Mucosa of stomach (tissue), 1 donor: Measurements from ENCODE around the gene SH3PXD2B.

ENCODE experiments used
- H3K27me3 ChIP-seq: one replicate; pipeline ENCODE4 v1.7.0; 2013; ENCODE audit warnings: mild to moderate bottlenecking, low read length; ENCODE audit not compliant: control insufficient read depth, insufficient read depth
- H3K36me3 ChIP-seq: one replicate; pipeline ENCODE4 v1.7.0; 2013; ENCODE audit warnings: low read length; ENCODE audit not compliant: control insufficient read depth, insufficient read depth
- H3K4me1 ChIP-seq: one replicate; pipeline ENCODE4 v1.7.0; 2013; ENCODE audit warnings: mild to moderate bottlenecking, low read length; ENCODE audit not compliant: control insufficient read depth, insufficient read depth
- H3K4me3 ChIP-seq: one replicate; pipeline ENCODE4 v1.7.0; 2013; ENCODE audit warnings: low read length
- H3K9ac ChIP-seq: one replicate; pipeline ENCODE4 v1.7.0; 2013; ENCODE audit warnings: mild to moderate bottlenecking, low read length, moderate library complexity
- H3K9me3 ChIP-seq: one replicate; pipeline ENCODE4 v1.7.0; 2013; ENCODE audit warnings: mild to moderate bottlenecking, low read length, moderate library complexity; ENCODE audit not compliant: control insufficient read depth
- donor health status: Pancreatic carcinoma.

SH3PXD2B gene

DNA sequence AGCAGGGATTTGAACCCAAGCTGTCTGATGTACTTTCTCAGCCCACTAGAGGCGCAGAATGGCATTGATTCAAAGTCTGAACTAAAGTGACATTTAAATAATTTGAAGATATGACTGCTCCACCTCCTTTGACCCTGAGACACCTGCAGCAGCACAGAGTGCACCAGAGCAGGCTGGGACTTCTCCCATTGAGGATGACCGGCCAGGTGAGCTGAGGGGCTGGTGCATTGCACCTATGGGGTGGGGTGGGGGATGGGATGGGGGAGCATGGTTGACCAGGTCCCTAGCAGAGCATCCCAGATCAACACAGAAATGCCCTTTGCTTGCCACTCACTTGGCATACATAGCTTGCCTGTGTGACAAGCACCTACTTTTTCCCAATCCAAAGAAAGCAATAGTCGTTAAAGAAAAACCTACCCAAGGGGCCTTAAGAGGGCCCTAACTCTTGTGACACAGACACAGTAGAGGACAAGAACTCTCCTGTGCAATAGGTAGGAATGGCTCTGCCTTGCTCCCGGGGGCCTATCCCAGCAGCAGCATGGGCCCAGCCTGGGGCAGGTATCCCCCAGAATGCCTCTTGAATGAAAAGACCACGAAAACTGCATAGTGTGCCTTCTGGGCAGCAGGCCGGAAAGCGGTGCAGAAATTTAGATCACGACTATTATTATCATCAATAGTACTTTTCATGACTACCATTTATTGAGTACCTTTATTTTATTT, 6.5 kb downstream of the SH3PXD2B start:
- Histone ChIP-seq H3K36me3 (no peaks in the 10 kb centered on the region), H3K27me3 (no peaks in the 10 kb centered on the region), H3K4me3 (no peak overlapping the region), H3K9ac (no peak overlapping the region), H3K4me1 (peaks cover 26% of the 10 kb centered on the region), H3K9me3 (no peaks in the 10 kb centered on the region)

GRCh38 chr5:172446336-172447051, 7.8 kb downstream of the SH3PXD2B start:
- Histone ChIP-seq H3K4me3 (no peak overlapping the region), H3K36me3 (no peaks in the 10 kb centered on the region), H3K4me1 (peaks cover 17% of the 10 kb centered on the region), H3K9me3 (no peaks in the 10 kb centered on the region), H3K27me3 (no peaks in the 10 kb centered on the region), H3K9ac (no peak overlapping the region)

GRCh38 chr5:172445866-172446265, 8.5 kb downstream of the SH3PXD2B start:
- no peak overlapping the region for H3K4me3 ChIP-seq
- H3K4me1 ChIP-seq: peaks cover 17% of the 10 kb centered on the region
- H3K9me3 ChIP-seq: no peaks in the 10 kb centered on the region
- no peak overlapping the region for H3K9ac ChIP-seq
- H3K36me3 ChIP-seq: no peaks in the 10 kb centered on the region
- H3K27me3 ChIP-seq: no peaks in the 10 kb centered on the region

DNA sequence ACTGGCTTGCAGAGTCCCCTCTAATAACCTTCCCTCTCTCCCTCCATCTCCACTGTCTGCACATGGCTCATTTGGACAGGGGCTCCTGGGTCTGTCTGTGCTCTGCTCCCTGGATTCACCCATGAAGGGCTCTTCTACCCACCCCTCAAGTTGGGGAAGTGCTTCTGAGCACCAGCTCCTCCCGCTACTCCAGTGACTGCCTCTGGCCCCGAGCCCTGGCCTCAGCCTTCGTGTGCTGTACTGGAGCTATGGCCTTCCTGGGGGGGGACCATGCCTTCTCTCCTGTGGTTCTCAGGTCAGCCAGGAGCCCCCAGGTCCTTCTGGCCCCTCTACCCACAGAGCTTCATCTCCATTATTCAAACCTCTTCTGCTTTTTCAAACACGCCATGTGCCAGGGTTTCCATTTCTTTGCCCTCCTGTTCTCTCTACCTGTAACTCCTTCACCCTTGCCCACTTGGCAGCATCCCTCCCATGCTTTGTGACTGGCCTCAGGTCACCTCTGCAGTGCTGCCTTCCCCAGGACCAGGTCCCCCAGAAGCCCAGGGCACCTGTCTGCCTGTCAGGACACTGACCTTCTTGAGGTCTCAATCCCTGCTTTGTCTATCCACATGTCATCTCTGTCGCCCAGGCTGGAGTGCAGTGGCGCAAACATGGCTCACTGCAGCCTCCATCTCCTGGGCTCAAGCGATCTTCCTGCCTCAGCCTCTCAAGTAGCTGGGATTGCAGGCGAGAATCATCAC, 9.5 kb downstream of the SH3PXD2B start:
- no peak overlapping the region for H3K4me3 ChIP-seq
- H3K27me3 ChIP-seq: no peaks in the 10 kb centered on the region
- no peak overlapping the region for H3K9ac ChIP-seq
- no peaks in the 10 kb centered on the region for H3K9me3 ChIP-seq
- H3K36me3 ChIP-seq: no peaks in the 10 kb centered on the region
- peaks cover 17% of the 10 kb centered on the region for H3K4me1 ChIP-seq

GRCh38 chr5:172444110-172444510, 10.2 kb downstream of the SH3PXD2B start:
- no peak overlapping the region for H3K9ac ChIP-seq
- H3K9me3 ChIP-seq: no peaks in the 10 kb centered on the region
- no peak overlapping the region for H3K4me3 ChIP-seq
- no peaks in the 10 kb centered on the region for H3K27me3 ChIP-seq
- H3K4me1 ChIP-seq: peaks cover 17% of the 10 kb centered on the region
- no peaks in the 10 kb centered on the region for H3K36me3 ChIP-seq

- H3K27me3 ChIP-seq: no peaks in the 10 kb centered on the region
- H3K9me3 ChIP-seq: no peaks in the 10 kb centered on the region
- peaks cover 18% of the 10 kb centered on the region for H3K4me1 ChIP-seq
- H3K9ac ChIP-seq: no peak overlapping the region
- H3K4me3 ChIP-seq: no peak overlapping the region
- H3K36me3 ChIP-seq: no peaks in the 10 kb centered on the region
These were observed 10.8 kb downstream of the SH3PXD2B start for GRCh38 chr5:172443441-172444109.

GRCh38 chr5:172442592-172442991, 11.7 kb downstream of the SH3PXD2B start:
- Histone ChIP-seq H3K4me1 (peaks cover 27% of the 10 kb centered on the region), H3K9me3 (no peaks in the 10 kb centered on the region), H3K4me3 (no peak overlapping the region), H3K9ac (no peak overlapping the region), H3K27me3 (no peaks in the 10 kb centered on the region), H3K36me3 (no peaks in the 10 kb centered on the region)

- H3K27me3 ChIP-seq: no peaks in the 10 kb centered on the region
- no peaks in the 10 kb centered on the region for H3K36me3 ChIP-seq
- no peaks in the 10 kb centered on the region for H3K9me3 ChIP-seq
- H3K9ac ChIP-seq: no peak overlapping the region
- peaks cover 24% of the 10 kb centered on the region for H3K4me1 ChIP-seq
- no peak overlapping the region for H3K4me3 ChIP-seq
These were observed 13.0 kb downstream of the SH3PXD2B start for GRCh38 chr5:172441262-172441751.

DNA sequence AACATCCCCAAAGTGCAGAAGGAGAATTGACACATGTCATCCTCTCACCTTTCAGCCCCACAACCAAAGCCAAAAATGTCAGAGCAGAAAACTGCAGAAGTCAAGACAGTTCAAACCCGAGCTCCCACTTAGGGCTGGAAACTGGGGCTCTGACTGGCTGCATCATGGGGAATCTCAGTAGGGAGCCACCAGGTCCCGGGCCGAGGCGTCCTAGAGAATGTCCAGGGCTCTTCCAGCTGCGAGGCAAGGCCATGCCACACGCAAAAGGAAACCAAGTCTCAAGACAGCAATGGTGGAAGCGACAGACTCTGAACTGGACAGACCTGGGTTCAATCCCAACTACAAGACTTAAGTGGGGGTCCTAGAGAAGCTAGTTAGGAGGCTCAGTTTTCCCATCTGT, 13.8 kb downstream of the SH3PXD2B start:
- Histone ChIP-seq H3K27me3 (no peaks in the 10 kb centered on the region), H3K36me3 (no peaks in the 10 kb centered on the region), H3K9ac (no peak overlapping the region), H3K9me3 (no peaks in the 10 kb centered on the region), H3K4me3 (no peak overlapping the region), H3K4me1 (peaks cover 24% of the 10 kb centered on the region)

DNA sequence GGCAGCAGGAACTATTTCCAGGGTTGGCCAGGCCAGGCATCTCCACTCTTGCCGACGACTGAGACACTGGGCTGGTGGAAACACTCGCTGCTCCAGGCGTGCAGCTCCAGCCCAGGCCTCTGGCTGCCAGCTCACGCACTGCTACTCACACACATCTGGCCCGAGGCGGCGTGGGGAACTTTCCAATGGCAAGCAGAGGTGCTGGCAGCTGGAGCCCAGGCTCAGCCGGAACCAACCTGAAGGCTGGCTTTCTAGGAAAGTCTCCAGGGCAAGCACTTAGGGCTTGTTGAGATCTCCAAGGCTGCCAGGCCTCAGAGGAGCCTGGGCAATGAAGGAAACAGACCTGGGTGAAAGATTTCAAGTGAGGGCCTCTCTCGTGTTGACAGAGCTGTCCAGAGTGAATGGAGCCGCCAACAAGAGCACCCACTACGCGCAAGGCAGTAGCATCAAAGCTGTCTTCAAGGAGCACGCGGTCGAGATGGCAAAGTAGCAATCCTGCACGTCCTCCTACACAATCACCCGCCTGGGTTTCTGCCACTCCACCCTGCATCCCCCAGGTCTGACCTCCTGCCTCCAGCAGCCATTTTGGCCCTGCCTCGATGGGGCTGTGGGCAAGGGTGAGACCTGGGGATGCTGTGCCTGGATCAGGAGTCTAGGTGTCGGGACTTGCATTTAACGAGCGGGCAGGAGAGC, 14.4 kb downstream of the SH3PXD2B start:
- Histone ChIP-seq H3K27me3 (no peaks in the 10 kb centered on the region), H3K4me3 (no peak overlapping the region), H3K9ac (no peak overlapping the region), H3K36me3 (no peaks in the 10 kb centered on the region), H3K9me3 (no peaks in the 10 kb centered on the region), H3K4me1 (peaks cover 23% of the 10 kb centered on the region)

GRCh38 chr5:172438319-172438668, 16.0 kb downstream of the SH3PXD2B start:
- no peaks in the 10 kb centered on the region for H3K36me3 ChIP-seq
- H3K4me1 ChIP-seq: peaks cover 10% of the 10 kb centered on the region
- no peaks in the 10 kb centered on the region for H3K27me3 ChIP-seq
- H3K4me3 ChIP-seq: no peak overlapping the region
- H3K9me3 ChIP-seq: no peaks in the 10 kb centered on the region
- no peak overlapping the region for H3K9ac ChIP-seq
